SU-DHL-6 (cell line): ENCODE data around the gene SLC7A9.

Experiments
- H2AFZ ChIP-seq: fragments of 200-600 bp; sonication (generic); 2 replicates; pipeline ENCODE4 v1.6.1; 2014; ENCODE audit warnings: low read depth, mild to moderate bottlenecking, moderate library complexity, mixed read lengths, antibody characterized with exemption, low read length; ENCODE audit not compliant: severe bottlenecking
- H3F3A ChIP-seq: fragments of 200-600 bp; shearing (Covaris generic); 2 replicates; pipeline ENCODE4 v1.6.0; 2016; ENCODE audit warnings: antibody characterized with exemption, mild to moderate bottlenecking; ENCODE audit not compliant: insufficient read depth
- H3K27ac ChIP-seq: fragments of 200-600 bp; sonication (generic); 2 replicates; pipeline ENCODE4 v1.5.1; 2016; ENCODE audit warnings: low read depth, mild to moderate bottlenecking, low read length, moderate library complexity, mixed read lengths
- H3K27me3 ChIP-seq: fragments of 200-600 bp; sonication (generic), shearing (Covaris generic); 2 replicates; pipeline ENCODE4 v1.6.0; 2014; ENCODE audit warnings: mild to moderate bottlenecking, low read length
- H3K36me3 ChIP-seq: fragments of 200-600 bp; sonication (generic); 2 replicates; pipeline ENCODE4 v1.6.1; 2014; ENCODE audit warnings: mild to moderate bottlenecking, low read length, mixed read lengths
- H3K4me2 ChIP-seq: fragments of 300-600, 200-600 bp; shearing (Covaris generic), sonication (generic); 2 replicates; pipeline ENCODE4 v1.6.0; 2014; ENCODE audit warnings: low read length, low read depth, mild to moderate bottlenecking; ENCODE audit not compliant: poor library complexity, severe bottlenecking
- H3K4me3 ChIP-seq: fragments of 200-600 bp; sonication (generic); 2 replicates; pipeline ENCODE4 v1.5.1; 2014; ENCODE audit warnings: antibody characterized with exemption, low read length, mild to moderate bottlenecking, mixed read lengths; ENCODE audit not compliant: insufficient read depth, poor library complexity, severe bottlenecking
- H3K79me2 ChIP-seq: fragments of 200-600 bp; sonication (generic); 2 replicates; pipeline ENCODE4 v1.6.1; 2014; ENCODE audit warnings: mild to moderate bottlenecking, low read length, moderate library complexity; ENCODE audit not compliant: insufficient read depth
- H3K9ac ChIP-seq: fragments of 200-600 bp; sonication (generic); 2 replicates; pipeline ENCODE4 v1.7.0; 2014; ENCODE audit warnings: mild to moderate bottlenecking, low read length
- H3K9me2 ChIP-seq: fragments of 200-600 bp; sonication (generic); replicated peaks from 2 replicates; pipeline ENCODE4 v1.6.1; 2014; ENCODE audit warnings: low read length; ENCODE audit not compliant: insufficient read depth
- H3K9me3 ChIP-seq: fragments of 200-600 bp; sonication (generic); 2 replicates; pipeline ENCODE4 v1.6.1; 2014; ENCODE audit warnings: low read length, mixed read lengths; ENCODE audit not compliant: insufficient read depth
- H4K20me1 ChIP-seq: fragments of 200-600 bp; sonication (generic); 2 replicates; pipeline ENCODE4 v1.6.1; 2014; ENCODE audit warnings: low read depth, mild to moderate bottlenecking, antibody characterized with exemption, low read length, moderate library complexity, mixed read lengths
- CTCF ChIP-seq: fragments of 200-600 bp; sonication (generic); IDR thresholded peaks from one replicate; pipeline ENCODE4 v1.5.1; 2017; ENCODE audit warnings: antibody characterized with exemption, mild to moderate bottlenecking, low read length, moderate library complexity; ENCODE audit not compliant: insufficient read depth, poor library complexity, severe bottlenecking
- EZH2phosphoT487 ChIP-seq: fragments of 200-600 bp; sonication (generic), shearing (Covaris generic); conservative IDR thresholded peaks from 2 replicates; pipeline ENCODE4 v1.6.1; 2018; ENCODE audit warnings: mild to moderate bottlenecking, antibody characterized with exemption, low read length, moderate library complexity, mixed read lengths

SLC7A9 gene

GRCh38 chr19:32880622-32881021, 11.1 kb upstream of the SLC7A9 start:
- H2AFZ ChIP-seq: no peak overlapping the region
- H3K9me2 ChIP-seq: no peaks in the 10 kb centered on the region
- H3K9me3 ChIP-seq: no peaks in the 10 kb centered on the region
- H3K79me2 ChIP-seq: no peaks in the 10 kb centered on the region
- no peaks in the 10 kb centered on the region for H3K36me3 ChIP-seq
- no peaks in the 10 kb centered on the region for H3F3A ChIP-seq
- no peak overlapping the region for H3K27ac ChIP-seq
- no peaks in the 10 kb centered on the region for H4K20me1 ChIP-seq
- no peaks in the 10 kb centered on the region for H3K27me3 ChIP-seq
- H3K4me3 ChIP-seq: no peak overlapping the region
- no peak overlapping the region for H3K4me2 ChIP-seq
- H3K9ac ChIP-seq: no peak overlapping the region
- TF ChIP-seq EZH2phosphoT487 (no peak), CTCF (no peak)

GRCh38 chr19:32879741-32880140, 10.2 kb upstream of the SLC7A9 start:
- TF ChIP-seq EZH2phosphoT487 (no peak), CTCF (no peak)
- H4K20me1 ChIP-seq: no peaks in the 10 kb centered on the region
- H3K4me3 ChIP-seq: no peak overlapping the region
- H3F3A ChIP-seq: no peaks in the 10 kb centered on the region
- H3K9me3 ChIP-seq: no peaks in the 10 kb centered on the region
- no peak overlapping the region for H3K4me2 ChIP-seq
- no peak overlapping the region for H2AFZ ChIP-seq
- H3K36me3 ChIP-seq: no peaks in the 10 kb centered on the region
- no peaks in the 10 kb centered on the region for H3K79me2 ChIP-seq
- no peaks in the 10 kb centered on the region for H3K27me3 ChIP-seq
- H3K9ac ChIP-seq: no peak overlapping the region
- no peak overlapping the region for H3K27ac ChIP-seq
- H3K9me2 ChIP-seq: no peaks in the 10 kb centered on the region

GRCh38 chr19:32878988-32879387, 9.4 kb upstream of the SLC7A9 start:
- no peak overlapping the region for H3K9ac ChIP-seq
- H3K27ac ChIP-seq: no peak overlapping the region
- H3F3A ChIP-seq: no peaks in the 10 kb centered on the region
- no peak for TF ChIP-seq CTCF
- H3K27me3 ChIP-seq: no peaks in the 10 kb centered on the region
- no peak overlapping the region for H2AFZ ChIP-seq
- H3K36me3 ChIP-seq: no peaks in the 10 kb centered on the region
- H3K9me3 ChIP-seq: no peaks in the 10 kb centered on the region
- H3K4me2 ChIP-seq: no peak overlapping the region
- H3K79me2 ChIP-seq: no peaks in the 10 kb centered on the region
- H3K4me3 ChIP-seq: no peak overlapping the region
- no peaks in the 10 kb centered on the region for H3K9me2 ChIP-seq
- H4K20me1 ChIP-seq: no peaks in the 10 kb centered on the region
